ENCODE results near the gene LIME1. TPM values are rescaled to one million over a fixed set of nuclear protein-coding genes. Genes with fewer than 3 reads are reported as not detected.
A peak's percentile ranks its signal among the peaks of the same experiment; 100 is the strongest.

The LIME1 gene
- total and polyA plus RNA-seq, 9 of the 15 experiments (the other 6 are each of a cell fraction or from before 2014, with no cell fraction given): 0.11 to 17.1 (median 2.8) TPM; not detected in 2

GRCh38 chr20:63773571-63774241, 37.2 kb downstream of the LIME1 start:
- Histone ChIP-seq H2AFZ (ENCODE audit: low read depth, low read length) (no peak overlapping the region), H3K4me2 (ENCODE audit: insufficient read depth, low read length) (no peak overlapping the region), H3K9me1 (ENCODE audit: control insufficient read depth, insufficient read depth, low read length) (no peaks in the 10 kb centered on the region), H3K9ac (ENCODE audit: insufficient read depth in 1 of 2, low read depth in 2 of 2, low read length in 2 of 2) (no peak overlapping the region), H3K4me1 (replicated peaks in 1 of 2; ENCODE audit: control insufficient read depth in 2 of 2, insufficient read depth in 2 of 2, low read length in 2 of 2) (peaks cover 11 to 52% of the 10 kb centered on the region in 2 experiments; a peak in 4 of 5 replicates), H3K36me3 (ENCODE audit: control insufficient read depth, insufficient read depth, low read length) (no peaks in the 10 kb centered on the region), H3K9me3 (replicated peaks; ENCODE audit: control insufficient read depth, insufficient read depth, low read depth, low read length) (no peaks in the 10 kb centered on the region), H4K20me1 (replicated peaks; ENCODE audit: control insufficient read depth, insufficient read depth, low read length) (no peaks in the 10 kb centered on the region; the same call in 1 of the 2 replicates), H3K4me3 (no peak overlapping the region), H3K27ac (ENCODE audit: extremely low read depth, low read depth, low read length) (no peak overlapping the region), H3K27me3 (ENCODE audit: control insufficient read depth in 2 of 2, insufficient read depth in 2 of 2, low read length in 2 of 2) (peaks cover 0 to 5% of the 10 kb centered on the region in 2 experiments; a peak in 2 of 5 replicates), H3K79me2 (ENCODE audit: control insufficient read depth, insufficient read depth, low read length) (no peaks in the 10 kb centered on the region)
- ChIA-PET POLR2A (no interaction called here), CTCF (ENCODE audit: low intra/inter-chr PET ratio) (no interaction called here)
- no peak for DNase-seq (ENCODE audit: extremely low read depth in 1 of 4, low spot score in 3 of 4)
- in situ Hi-C loops (cut with MboI): loop anchor here (5.0 kb wide), 1 partner anchor 61 kb away; no protein-coding TSS in a partner anchor
- no peak for ATAC-seq
- TF ChIP-seq POLR2G (IDR thresholded peaks at IDR 0.05; ENCODE audit: low read depth, low read length) (0 out of 2 replicates have a peak, but pooled peaks have one; percentile 2), ZNF740 (CRISPR knock-in tag; IDR thresholded peaks at IDR 0.05) (no peak), ZNF740 (tag; IDR thresholded peaks at IDR 0.05) (0 out of 4 replicates have a peak, but pooled peaks of 1 of the 2 experiments have one; percentile 18), RBFOX2 (IDR thresholded peaks at IDR 0.05; ENCODE audit: low read depth, low read length) (peak; percentile 30; the same call in 1 of the 2 replicates), ZNF316 (IDR thresholded peaks at IDR 0.05) (peak; percentile 56; the same call in 1 of the 2 replicates), C11orf30 (IDR thresholded peaks at IDR 0.05; ENCODE audit: low read depth) (peak; percentile 25; the same call in 1 of the 2 replicates), MAFF (IDR thresholded peaks at IDR 0.05; ENCODE audit: low read length) (peak; percentile 25; the same call in 1 of the 2 replicates), EP300 (IDR thresholded peaks at IDR 0.05; ENCODE audit: low read length) (no peak), WHSC1 (IDR thresholded peaks at IDR 0.05; ENCODE audit: low read length) (no peak), MAFK (IDR thresholded peaks at IDR 0.05; ENCODE audit: low read length) (peak; percentile 30; the same call in 1 of the 2 replicates)
- intact Hi-C loops (cut with micrococcal nuclease): no loop called here
- 82% methylated on average over 31 of the region's 33 CpGs for WGBS (ENCODE audit: insufficient coverage, low coverage, missing lambda C conversion rate)
- no peak for FAIRE-seq
- BruUV-seq (replicated peaks): no TSS peak
